Activated CD8-positive, alpha-beta memory T cell treated with anti-CD3 and anti-CD28 coated beads, Interleukin-2, amount 10 ng/mL, durations not matched to agents 7 days and 5 days (primary cell): ENCODE measurements around the gene ADGRV1. TPM values are rescaled to one million over a fixed set of nuclear protein-coding genes. Genes with fewer than 3 reads are reported as not detected.
"Not testable (repeated sequence)": the region's sequence is repeated elsewhere in the genome, so short reads cannot be mapped to it uniquely, and the experiment has no call there.

ENCODE experiments used
- ATAC-seq: fragments of 150-1000 bp; cut with Tn5 transposase; one replicate; pipeline ENCODE4 v1.10.0; 2021; ENCODE audit warnings: moderate library complexity
- CTCF ChIA-PET: fragments of 350-600 bp; sonication (Branson Sonifier 250); formaldehyde crosslinking; loops from one replicate; lab custom pipeline; 2021; ENCODE audit warnings: antibody characterized with exemption; lab: Charles Lee
- DNase-seq: peaks from one replicate; pipeline ENCODE4 v3.0.0-alpha.2; 2020
- H3K27ac Mint-ChIP-seq: one replicate; pipeline ENCODE4 v1.8.0; 2021; ENCODE audit warnings: mild to moderate bottlenecking, mixed read lengths
- H3K27me3 Mint-ChIP-seq: one replicate; pipeline ENCODE4 v1.8.0; 2021; ENCODE audit warnings: mixed read lengths
- H3K36me3 Mint-ChIP-seq: one replicate; pipeline ENCODE4 v1.8.0; 2021; ENCODE audit warnings: mild to moderate bottlenecking, mixed read lengths
- H3K4me1 Mint-ChIP-seq: one replicate; pipeline ENCODE4 v1.8.0; 2021; ENCODE audit warnings: mixed read lengths
- H3K4me3 Mint-ChIP-seq: one replicate; pipeline ENCODE4 v1.8.0; 2021; ENCODE audit warnings: mild to moderate bottlenecking, moderate library complexity, mixed read lengths
- H3K9me3 Mint-ChIP-seq: one replicate; pipeline ENCODE4 v1.8.0; 2022; ENCODE audit warnings: low read depth, mixed read lengths
- total RNA-seq, 2 experiments: library from RNA; stranded (reverse); gene quantifications; one replicate each; pipeline ENCODE4 v1.2.3, GENCODE V29; 2021

Gene ADGRV1
- total RNA-seq, 2 experiments from 2014 or later = 0.18 TPM; not detected in 1

DNA sequence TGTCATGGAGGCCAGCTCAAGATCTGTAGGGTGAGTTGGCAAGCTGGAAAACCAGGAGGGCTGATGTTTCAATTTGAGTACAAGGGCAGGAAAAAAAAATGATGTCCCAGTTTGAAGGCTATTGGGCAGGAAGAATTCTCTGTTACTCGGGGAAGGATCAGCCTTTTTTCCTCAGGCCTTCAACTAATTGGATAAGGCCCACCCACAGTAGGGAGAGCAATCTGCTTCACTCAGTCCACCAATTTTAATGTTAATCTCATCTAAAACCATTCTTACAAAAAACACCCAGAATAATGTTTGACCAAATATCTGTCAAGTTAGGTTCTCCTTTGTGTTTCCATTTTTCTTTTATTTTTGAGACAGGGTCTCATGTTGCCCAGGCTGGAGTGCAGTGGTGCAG is 442.1 kb downstream of the ADGRV1 start:
- no peak for ATAC-seq
- H3K27ac Mint-ChIP-seq = no peak overlapping the region
- H3K36me3 Mint-ChIP-seq = no peaks in the 10 kb centered on the region
- no peak for DNase-seq
- no peak overlapping the region for H3K4me3 Mint-ChIP-seq
- H3K9me3 Mint-ChIP-seq = no peaks in the 10 kb centered on the region
- no peaks in the 10 kb centered on the region for H3K4me1 Mint-ChIP-seq
- CTCF ChIA-PET = no interaction called here
- H3K27me3 Mint-ChIP-seq = peaks cover 16% of the 10 kb centered on the region

DNA sequence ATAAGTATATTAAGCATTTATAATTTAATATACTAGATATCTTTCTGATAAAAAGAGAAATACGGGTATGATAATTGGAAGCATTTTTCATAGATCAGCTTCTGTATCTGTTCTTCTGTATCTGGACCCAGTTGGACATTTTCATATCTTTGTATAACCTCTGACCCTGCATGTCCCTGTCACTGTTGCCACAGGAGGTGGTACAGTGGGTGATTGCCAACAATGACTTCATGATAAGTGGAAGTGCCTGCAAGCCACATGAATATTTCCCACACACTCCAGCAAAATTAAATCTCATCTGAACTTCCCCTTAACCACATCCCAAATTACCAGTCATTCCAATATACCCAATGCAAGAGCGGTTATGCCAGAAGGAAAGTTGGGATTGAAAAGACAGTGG is 448.1 kb downstream of the ADGRV1 start:
- Mint-ChIP-seq H3K9me3 (no peaks in the 10 kb centered on the region), H3K4me1 (no peaks in the 10 kb centered on the region), H3K27ac (no peak overlapping the region), H3K36me3 (no peaks in the 10 kb centered on the region), H3K27me3 (peaks cover 11% of the 10 kb centered on the region), H3K4me3 (no peak overlapping the region)
- ATAC-seq (no peak), DNase-seq (no peak)
- CTCF ChIA-PET = no interaction called here

DNA sequence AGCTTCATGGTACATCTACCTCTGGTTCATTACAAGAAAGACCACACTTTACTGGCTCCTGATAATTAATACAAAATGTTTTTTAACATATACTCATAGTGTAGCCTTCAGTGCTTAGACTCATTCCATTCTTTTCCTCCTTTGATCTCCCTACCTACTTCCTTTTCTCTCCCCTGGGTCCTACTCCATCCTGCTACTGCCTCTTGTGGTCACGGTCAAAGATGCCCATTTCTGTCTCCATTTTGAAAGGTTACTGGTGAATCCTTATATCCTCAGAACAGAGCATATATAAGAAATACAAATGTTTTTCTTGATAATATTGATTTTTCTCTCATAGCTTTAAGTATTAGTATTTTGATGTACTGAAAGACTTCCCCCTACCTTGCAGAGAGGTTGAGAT is 448.7 kb downstream of the ADGRV1 start:
- H3K4me3 Mint-ChIP-seq = no peak overlapping the region
- H3K9me3 Mint-ChIP-seq = no peaks in the 10 kb centered on the region
- CTCF ChIA-PET = no interaction called here
- no peak for DNase-seq
- no peak overlapping the region for H3K27ac Mint-ChIP-seq
- peaks cover 11% of the 10 kb centered on the region for H3K27me3 Mint-ChIP-seq
- no peaks in the 10 kb centered on the region for H3K4me1 Mint-ChIP-seq
- ATAC-seq = no peak
- no peaks in the 10 kb centered on the region for H3K36me3 Mint-ChIP-seq

DNA sequence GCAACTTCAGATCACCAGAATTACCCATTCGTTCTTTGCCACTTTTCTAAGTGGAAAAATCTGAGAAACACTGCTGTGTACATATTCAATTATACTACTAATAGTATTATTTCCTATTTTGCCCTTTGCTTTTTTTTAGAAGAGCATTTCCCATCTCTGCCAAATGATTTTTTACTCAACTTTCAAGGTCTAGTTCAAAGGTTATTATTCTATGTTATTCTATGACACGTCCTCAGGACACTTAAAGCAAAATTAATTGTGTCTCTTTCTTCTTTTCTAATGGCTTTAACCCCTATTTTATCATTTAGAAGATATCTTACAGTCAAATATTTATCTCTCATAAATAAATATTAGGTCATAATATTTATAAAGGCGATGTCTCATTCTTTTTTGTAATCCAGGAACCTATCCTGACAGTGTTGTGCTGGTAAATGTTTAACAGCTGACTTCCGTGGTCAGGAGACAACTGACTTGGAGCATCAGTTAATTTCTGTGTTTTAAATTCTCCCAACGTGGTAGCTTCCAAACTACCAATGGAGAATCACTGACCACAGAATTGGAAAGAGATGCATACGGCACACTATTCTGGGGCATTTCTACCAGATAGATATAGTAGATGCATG is 449.3 kb downstream of the ADGRV1 start:
- DNase-seq (no peak), ATAC-seq (no peak)
- Mint-ChIP-seq H3K4me3 (no peak overlapping the region), H3K4me1 (no peaks in the 10 kb centered on the region), H3K36me3 (no peaks in the 10 kb centered on the region), H3K27me3 (peaks cover 11% of the 10 kb centered on the region), H3K9me3 (no peaks in the 10 kb centered on the region), H3K27ac (no peak overlapping the region)
- CTCF ChIA-PET = no interaction called here

DNA sequence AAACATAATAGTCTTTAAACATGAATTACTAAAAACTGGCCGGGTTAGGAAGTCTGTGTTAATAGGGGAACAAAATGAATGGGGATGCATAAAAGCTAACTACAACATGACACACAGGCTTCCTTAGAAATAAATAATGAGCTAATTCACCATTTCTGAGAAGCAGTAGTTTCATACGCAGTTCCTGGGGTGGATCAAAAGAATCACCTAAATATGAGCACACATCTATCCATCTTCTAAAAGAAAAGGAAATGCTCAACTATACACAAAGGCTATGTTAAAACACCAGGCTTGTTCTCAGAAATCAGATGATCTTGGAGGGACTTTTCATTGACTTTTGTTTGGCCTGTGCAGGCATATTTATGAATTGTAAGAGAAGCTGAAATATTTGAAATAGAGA is 451.5 kb downstream of the ADGRV1 start:
- H3K36me3 Mint-ChIP-seq = no peaks in the 10 kb centered on the region
- ATAC-seq = no peak
- CTCF ChIA-PET = no interaction called here
- no peak overlapping the region for H3K27ac Mint-ChIP-seq
- H3K4me1 Mint-ChIP-seq = no peaks in the 10 kb centered on the region
- no peak overlapping the region for H3K4me3 Mint-ChIP-seq
- H3K9me3 Mint-ChIP-seq = no peaks in the 10 kb centered on the region
- no peaks in the 10 kb centered on the region for H3K27me3 Mint-ChIP-seq
- no peak for DNase-seq

DNA sequence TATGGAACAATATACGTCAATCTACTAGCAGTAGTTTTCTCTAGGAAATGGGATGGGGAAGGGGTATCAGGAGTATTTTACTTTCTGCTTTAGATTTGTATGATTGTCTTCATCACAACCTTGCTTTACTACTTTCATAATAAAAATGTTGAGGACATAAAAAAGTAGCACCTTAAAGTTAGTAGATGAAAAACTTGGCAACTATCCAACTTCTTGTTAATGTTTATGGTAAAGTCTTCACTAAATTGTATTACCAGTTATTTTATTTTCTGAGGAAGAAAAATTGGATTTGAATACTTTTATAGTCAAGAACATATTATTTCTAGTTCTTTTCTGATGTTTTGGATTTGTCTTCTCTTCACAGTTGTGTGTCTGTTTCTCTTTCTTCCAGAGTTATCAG is 452.4 kb downstream of the ADGRV1 start:
- no peaks in the 10 kb centered on the region for H3K4me1 Mint-ChIP-seq
- CTCF ChIA-PET = no interaction called here
- no peak for ATAC-seq

DNA sequence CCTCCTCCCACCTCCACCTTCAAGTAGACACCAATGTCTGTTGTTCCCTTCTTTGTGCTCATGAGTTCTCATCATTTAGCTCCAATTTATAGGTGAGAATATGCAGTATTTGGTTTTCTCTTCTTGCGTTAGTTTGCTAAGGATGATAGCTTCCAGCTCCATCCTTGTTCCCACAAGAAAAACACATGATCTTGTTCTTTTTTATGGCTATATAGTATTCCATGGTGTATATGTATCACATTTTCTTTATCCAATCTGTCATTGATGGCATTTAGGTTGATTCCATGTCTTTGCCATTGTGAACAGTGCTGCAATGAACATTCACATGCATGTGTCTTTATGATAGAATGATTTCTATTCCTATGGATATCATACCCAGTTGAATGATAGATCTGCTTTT is 454.3 kb downstream of the ADGRV1 start:
- CTCF ChIA-PET, H3K9me3 Mint-ChIP-seq: not testable (repeated sequence)

More for the DNA sequence above, 452.4 kb downstream of the ADGRV1 start:
- Mint-ChIP-seq H3K36me3 (no peaks in the 10 kb centered on the region), H3K27ac (no peak overlapping the region), H3K9me3 (no peaks in the 10 kb centered on the region), H3K4me3 (no peak overlapping the region), H3K27me3 (no peaks in the 10 kb centered on the region)
- DNase-seq = no peak

DNA sequence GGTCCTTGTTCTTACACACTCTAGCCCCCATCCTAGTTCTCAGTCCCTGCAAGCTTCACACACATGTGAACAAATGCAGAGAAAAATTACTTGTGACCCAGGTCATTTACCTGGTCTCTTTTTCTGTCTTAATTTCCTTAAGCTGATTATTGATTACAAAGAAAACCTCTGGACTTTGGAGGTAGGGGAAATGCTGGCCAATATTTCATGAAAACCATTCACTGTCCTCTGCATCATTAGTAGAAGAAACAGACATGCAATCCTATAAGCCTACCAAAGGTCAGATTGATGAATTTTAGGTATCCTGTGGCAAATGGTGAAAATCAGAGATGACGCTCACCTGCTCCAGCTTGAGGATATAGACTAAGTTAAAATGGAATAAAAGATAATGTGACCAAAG is 457.7 kb downstream of the ADGRV1 start:
- H3K9me3 Mint-ChIP-seq = no peaks in the 10 kb centered on the region
- H3K36me3 Mint-ChIP-seq = no peaks in the 10 kb centered on the region
- no peak overlapping the region for H3K27ac Mint-ChIP-seq
- peaks cover 10% of the 10 kb centered on the region for H3K27me3 Mint-ChIP-seq
- H3K4me3 Mint-ChIP-seq = no peak overlapping the region
- DNase-seq (no peak), ATAC-seq (no peak)
- CTCF ChIA-PET = no interaction called here
- no peaks in the 10 kb centered on the region for H3K4me1 Mint-ChIP-seq

More for the DNA sequence above, 454.3 kb downstream of the ADGRV1 start:
- H3K27ac Mint-ChIP-seq, H3K36me3 Mint-ChIP-seq, H3K27me3 Mint-ChIP-seq, H3K4me3 Mint-ChIP-seq, H3K4me1 Mint-ChIP-seq, DNase-seq, ATAC-seq: not testable (repeated sequence)

DNA sequence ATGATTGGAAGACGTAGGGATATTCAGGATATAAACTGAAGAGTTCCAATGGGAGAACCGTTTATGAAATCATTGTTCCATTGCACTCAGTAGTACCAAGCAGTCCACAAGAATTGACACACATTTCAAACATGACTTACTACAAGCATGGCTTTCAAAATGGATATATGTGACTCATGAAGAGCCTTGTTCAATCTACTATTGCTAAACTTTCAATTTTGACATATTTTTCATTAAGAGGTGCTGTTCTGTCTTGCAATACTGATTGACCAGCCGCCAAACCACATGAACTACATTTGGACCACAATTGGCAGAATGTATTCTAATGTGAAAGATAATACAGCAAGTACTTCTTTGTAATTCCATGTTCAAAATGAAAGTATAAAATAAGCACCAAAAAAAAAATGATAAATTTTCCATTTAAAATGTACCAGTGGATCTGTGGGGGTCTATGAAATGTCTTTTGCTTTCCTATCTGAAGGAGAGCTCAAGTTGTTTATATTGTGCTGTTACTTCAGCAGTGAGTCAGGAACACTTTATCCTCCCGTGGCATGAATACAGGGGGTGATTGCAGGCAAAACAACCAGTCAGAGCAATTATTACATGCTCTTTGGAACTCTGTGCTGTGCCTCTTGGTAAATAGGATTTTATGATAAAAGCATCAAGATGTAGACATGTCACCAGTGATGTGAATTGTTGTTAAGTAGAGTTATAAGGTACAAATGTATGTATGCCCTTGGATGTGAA is 458.5 kb downstream of the ADGRV1 start:
- H3K4me1 Mint-ChIP-seq = no peaks in the 10 kb centered on the region
- no peaks in the 10 kb centered on the region for H3K36me3 Mint-ChIP-seq
- H3K27me3 Mint-ChIP-seq = peaks cover 10% of the 10 kb centered on the region
- no peak overlapping the region for H3K4me3 Mint-ChIP-seq
- H3K9me3 Mint-ChIP-seq = no peaks in the 10 kb centered on the region
- DNase-seq (no peak), ATAC-seq (no peak)
- CTCF ChIA-PET = no interaction called here
- H3K27ac Mint-ChIP-seq = no peak overlapping the region

DNA sequence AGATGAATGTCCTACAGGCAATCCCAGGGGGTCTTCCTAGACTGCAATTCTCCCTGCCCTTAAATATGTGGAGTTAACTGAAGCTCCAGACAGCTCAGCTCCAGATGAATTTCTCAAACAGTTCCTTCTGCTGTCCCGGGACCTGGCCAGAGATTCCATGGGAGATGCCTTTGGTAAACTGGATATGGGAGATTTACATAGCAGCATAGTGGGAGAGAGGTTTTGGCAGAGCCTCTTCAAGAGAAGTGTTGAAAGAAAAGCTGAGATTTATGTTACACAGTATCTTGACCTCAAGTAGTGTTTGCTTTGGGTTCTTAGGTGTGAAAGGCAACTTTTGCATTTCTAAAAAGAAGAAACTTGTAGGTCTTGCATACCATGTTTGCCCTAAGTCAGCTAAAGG is 459.6 kb downstream of the ADGRV1 start:
- Mint-ChIP-seq H3K27me3 (peaks cover 10% of the 10 kb centered on the region), H3K4me3 (no peak overlapping the region), H3K4me1 (no peaks in the 10 kb centered on the region), H3K36me3 (no peaks in the 10 kb centered on the region), H3K27ac (no peak overlapping the region), H3K9me3 (no peaks in the 10 kb centered on the region)
- CTCF ChIA-PET = interaction anchor here (0.7 to 1.3 kb wide), 2 partner anchors 8 to 86 kb away, joined by 3 read pairs; no protein-coding TSS in a partner anchor
- ATAC-seq = no peak
- DNase-seq = no peak

DNA sequence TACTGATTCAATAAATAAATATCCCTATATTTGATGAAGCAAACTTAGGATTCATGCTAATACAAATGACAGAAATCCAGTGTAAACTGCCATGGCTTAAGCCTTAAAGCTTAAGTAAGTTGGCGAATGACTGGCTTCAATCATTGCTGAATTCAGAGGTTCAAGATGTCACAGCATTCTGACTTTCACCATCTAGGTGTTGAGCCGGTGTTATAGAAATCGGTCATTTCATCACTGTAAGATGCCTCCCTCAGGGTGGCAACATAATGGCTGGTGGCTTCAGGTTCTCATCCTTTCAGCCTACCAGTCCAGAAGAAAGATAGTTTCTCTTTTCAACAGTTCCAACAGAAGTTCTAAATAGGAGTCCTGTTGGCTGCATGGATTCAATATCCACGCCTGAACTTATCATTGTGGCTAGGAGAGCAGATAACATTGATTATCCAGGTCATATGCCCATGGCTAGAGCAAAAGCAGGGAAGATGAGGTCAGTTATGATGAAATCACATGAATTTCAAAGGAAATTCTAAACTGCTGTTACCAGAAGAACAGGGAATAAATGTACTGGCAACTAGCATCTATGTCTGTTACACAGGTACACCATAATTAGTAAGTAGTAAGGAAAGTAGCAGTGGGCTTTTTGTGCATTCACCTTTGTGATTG is 460.2 kb downstream of the ADGRV1 start:
- peaks cover 10% of the 10 kb centered on the region for H3K27me3 Mint-ChIP-seq
- H3K9me3 Mint-ChIP-seq = no peaks in the 10 kb centered on the region
- CTCF ChIA-PET = interaction anchor here (1.3 kb wide), 1 partner anchor 8 kb away, joined by 3 read pairs; no protein-coding TSS in a partner anchor

DNA sequence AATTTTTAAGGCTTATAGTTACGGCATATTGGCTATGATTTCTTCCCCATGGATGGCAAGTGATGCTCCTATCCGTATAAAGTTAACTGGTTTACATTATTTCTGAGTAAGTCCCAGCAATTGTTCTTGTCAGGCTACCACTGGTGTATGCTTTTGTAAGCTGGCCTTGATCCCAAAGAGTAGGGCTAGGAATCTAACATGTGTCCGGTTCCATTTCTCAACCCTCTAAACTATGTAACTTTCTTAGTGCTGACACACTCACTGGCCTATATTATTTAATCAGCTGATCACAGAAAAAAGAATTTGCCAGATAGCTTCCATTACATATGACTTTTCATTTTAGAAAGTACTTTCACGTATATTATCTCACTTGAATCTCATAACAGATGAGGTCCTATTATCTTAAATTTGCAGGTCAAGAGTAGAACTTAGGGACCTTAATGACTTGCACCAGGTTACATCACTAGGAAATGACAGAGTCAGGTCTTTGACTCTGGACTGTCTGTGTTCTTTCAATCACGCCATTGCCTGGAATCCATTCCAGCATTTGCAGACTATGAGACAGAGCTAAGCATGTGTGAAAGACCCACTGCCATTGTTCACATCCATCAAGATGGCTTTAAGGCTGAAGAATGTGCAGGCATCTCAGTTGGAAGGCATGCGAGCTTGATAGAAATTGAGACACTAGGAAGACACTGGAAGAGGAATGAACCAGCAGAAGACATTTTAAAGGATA is 461.6 kb downstream of the ADGRV1 start:
- DNase-seq = no peak
- no peak overlapping the region for H3K27ac Mint-ChIP-seq

More for the DNA sequence above, 460.2 kb downstream of the ADGRV1 start:
- DNase-seq (no peak), ATAC-seq (no peak)
- H3K27ac Mint-ChIP-seq = no peak overlapping the region
- no peaks in the 10 kb centered on the region for H3K4me1 Mint-ChIP-seq
- H3K4me3 Mint-ChIP-seq = no peak overlapping the region
- no peaks in the 10 kb centered on the region for H3K36me3 Mint-ChIP-seq

DNA sequence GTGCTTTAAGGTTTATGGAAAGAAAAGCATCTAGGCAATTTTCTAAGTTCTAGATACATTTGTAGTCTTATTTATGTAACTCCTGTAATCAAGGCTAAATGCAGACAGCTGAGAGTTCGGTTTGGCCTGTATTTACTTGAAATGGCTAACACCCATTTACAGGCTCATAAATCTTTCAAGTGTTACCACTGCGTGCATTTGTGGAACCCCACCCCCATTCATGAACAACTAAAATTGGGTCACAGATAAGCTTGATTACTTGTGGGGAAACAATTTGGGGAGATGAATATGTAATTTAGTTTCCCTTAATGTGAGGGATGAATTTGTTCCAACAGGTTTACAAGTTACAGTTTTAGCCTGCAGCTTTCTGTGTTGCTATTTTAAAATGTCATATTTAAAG is 463.9 kb downstream of the ADGRV1 start:
- ATAC-seq (no peak), DNase-seq (no peak)
- H3K4me3 Mint-ChIP-seq = no peak overlapping the region
- no peak overlapping the region for H3K27ac Mint-ChIP-seq
- CTCF ChIA-PET = interaction anchor here (1.4 kb wide), 1 partner anchor 12 kb away, joined by 3 read pairs; no protein-coding TSS in a partner anchor
- H3K9me3 Mint-ChIP-seq = no peaks in the 10 kb centered on the region
- H3K4me1 Mint-ChIP-seq = no peaks in the 10 kb centered on the region
- no peaks in the 10 kb centered on the region for H3K36me3 Mint-ChIP-seq
- H3K27me3 Mint-ChIP-seq = peaks cover 18% of the 10 kb centered on the region

More for the DNA sequence above, 461.6 kb downstream of the ADGRV1 start:
- Mint-ChIP-seq H3K36me3 (no peaks in the 10 kb centered on the region), H3K4me1 (no peaks in the 10 kb centered on the region), H3K4me3 (no peak overlapping the region), H3K9me3 (no peaks in the 10 kb centered on the region), H3K27me3 (peaks cover 10% of the 10 kb centered on the region)
- ATAC-seq = no peak
- CTCF ChIA-PET = no interaction called here
